Epithelial cell of esophagus (primary cell): ENCODE results near the gene ADIPOR2.
A peak's percentile ranks its signal among the peaks of the same experiment; 100 is the strongest.

Experiments used
- DNase-seq: peaks from one replicate; pipeline ENCODE4 v3.0.0; 2010; ENCODE audit warnings: low read depth
- H3K4me3 ChIP-seq: 2 replicates; pipeline ENCODE4 v1.5.1; 2011; ENCODE audit warnings: mild to moderate bottlenecking, low read length, control low read depth
- CTCF ChIP-seq: IDR thresholded peaks from 2 replicates; pipeline ENCODE4 v1.5.1; 2011; ENCODE audit warnings: low read depth, mild to moderate bottlenecking, low read length, control low read depth, inconsistent platforms; ENCODE audit not compliant: insufficient read depth; ENCODE audit errors: missing control alignments

The ADIPOR2 gene

GRCh38 chr12:1767407-1768090 lies 76.7 kb downstream of the ADIPOR2 start:
- DNase-seq = no peak
- TF ChIP-seq CTCF = no peak
- no peak overlapping the region for H3K4me3 ChIP-seq

GRCh38 chr12:1768615-1769014 lies 77.7 kb downstream of the ADIPOR2 start:
- DNase-seq = no peak
- TF ChIP-seq CTCF = no peak
- no peak overlapping the region for H3K4me3 ChIP-seq

- peak; percentile 74 for DNase-seq
- no peak overlapping the region for H3K4me3 ChIP-seq
- no peak for TF ChIP-seq CTCF
These were observed 79.1 kb downstream of the ADIPOR2 start for GRCh38 chr12:1769809-1770494.

- no peak overlapping the region for H3K4me3 ChIP-seq
- no peak for DNase-seq
- no peak for TF ChIP-seq CTCF
These were observed 83.2 kb downstream of the ADIPOR2 start for GRCh38 chr12:1773937-1774655.

- no peak overlapping the region for H3K4me3 ChIP-seq
- DNase-seq = peak; percentile 93
- no peak for TF ChIP-seq CTCF
These were observed 85.5 kb downstream of the ADIPOR2 start for GRCh38 chr12:1776170-1776921.

- TF ChIP-seq CTCF = no peak
- no peak overlapping the region for H3K4me3 ChIP-seq
- DNase-seq = peak; percentile 77
These were observed 86.9 kb downstream of the ADIPOR2 start for GRCh38 chr12:1777798-1778197.
